Activated CD8-positive, alpha-beta T cell treated with anti-CD3 and anti-CD28 coated beads for 36 hours (primary cell): ENCODE measurements around the gene CMIP. TPM values are rescaled to one million over a fixed set of nuclear protein-coding genes. Genes with fewer than 3 reads are reported as not detected.

ENCODE experiments used
- ATAC-seq: fragments of 200-7000 bp; cut with Tn5 transposase; one replicate; pipeline ENCODE4 v1.10.0; 2021; ENCODE audit warnings: mild to moderate bottlenecking, moderate library complexity
- CTCF ChIA-PET: fragments of 350-600 bp; sonication (Branson Sonifier 250); formaldehyde crosslinking; loops from one replicate; lab custom pipeline; 2021; ENCODE audit warnings: antibody characterized with exemption; lab: Charles Lee
- POLR2A ChIA-PET: fragments of 350-600 bp; sonication (Branson Sonifier 250); formaldehyde crosslinking; loops from one replicate; lab custom pipeline; 2021; ENCODE audit warnings: antibody characterized with exemption; lab: Charles Lee
- DNase-seq: peaks from one replicate; pipeline ENCODE4 v3.0.0-alpha.2; 2020
- H3K27ac Mint-ChIP-seq: one replicate; pipeline ENCODE4 v1.8.0; 2021; ENCODE audit warnings: mild to moderate bottlenecking, mixed read lengths
- H3K27me3 Mint-ChIP-seq: one replicate; pipeline ENCODE4 v1.8.0; 2021; ENCODE audit warnings: mixed read lengths
- H3K36me3 Mint-ChIP-seq: one replicate; pipeline ENCODE4 v1.8.0; 2021; ENCODE audit warnings: low read depth, mixed read lengths
- H3K4me1 Mint-ChIP-seq: one replicate; pipeline ENCODE4 v1.8.0; 2021; ENCODE audit warnings: low read depth, mixed read lengths
- H3K4me3 Mint-ChIP-seq: one replicate; pipeline ENCODE4 v1.8.0; 2021; ENCODE audit warnings: mild to moderate bottlenecking, moderate library complexity, mixed read lengths
- H3K9me3 Mint-ChIP-seq: one replicate; pipeline ENCODE4 v1.8.0; 2021; ENCODE audit warnings: mixed read lengths
- CTCF ChIP-seq: fragments of 200-600 bp; IDR thresholded peaks from one replicate; pipeline ENCODE4 v1.8.0; 2022; ENCODE audit warnings: antibody characterized with exemption, mild to moderate bottlenecking
- intact Hi-C: fragments of 100-400 bp; cut with micrococcal nuclease; formaldehyde crosslinking; loops from one replicate; pipeline ENCODE4 v1.10.0; 2022
- total RNA-seq, 2 experiments: library from RNA; stranded (reverse); gene quantifications; one replicate each; pipeline ENCODE4 v1.2.3, GENCODE V29; 2021

The CMIP gene
- total RNA-seq, 2 experiments from 2014 or later, result 37.6 to 38.5 TPM

- H3K4me3 Mint-ChIP-seq, result no peak overlapping the region
- peaks cover 16% of the 10 kb centered on the region for H3K4me1 Mint-ChIP-seq
- ATAC-seq (no peak), DNase-seq (no peak)
- H3K9me3 Mint-ChIP-seq, result no peaks in the 10 kb centered on the region
- POLR2A ChIA-PET, result no interaction called here
- no peak for TF ChIP-seq CTCF
- H3K27me3 Mint-ChIP-seq, result no peaks in the 10 kb centered on the region
- H3K36me3 Mint-ChIP-seq, result no peaks in the 10 kb centered on the region
- intact Hi-C loops, result no loop called here
- no peak overlapping the region for H3K27ac Mint-ChIP-seq
- CTCF ChIA-PET, result interaction anchor here (0.6 to 1.7 kb wide), 4 partner anchors 8 to 817 kb away, joined by 3 to 8 read pairs (median 4); no protein-coding TSS in a partner anchor
Observed at GRCh38 chr16:81744911-81745310, 300.3 kb downstream of the CMIP start.

GRCh38 chr16:81745704-81746558, 301.3 kb downstream of the CMIP start:
- H3K9me3 Mint-ChIP-seq, result no peaks in the 10 kb centered on the region
- ATAC-seq (peak; percentile 91), DNase-seq (peak; percentile 84)
- H3K27ac Mint-ChIP-seq, result peak overlapping the region; percentile 63
- H3K4me3 Mint-ChIP-seq, result peak overlapping the region; percentile 63
- intact Hi-C loops, result no loop called here
- H3K27me3 Mint-ChIP-seq, result no peaks in the 10 kb centered on the region
- POLR2A ChIA-PET, result no interaction called here
- H3K36me3 Mint-ChIP-seq, result no peaks in the 10 kb centered on the region
- H3K4me1 Mint-ChIP-seq, result peaks cover 16% of the 10 kb centered on the region
- no peak for TF ChIP-seq CTCF
- CTCF ChIA-PET, result interaction anchor here (1.7 kb wide), 1 partner anchor 128 kb away, joined by 8 read pairs; no protein-coding TSS in a partner anchor

GRCh38 chr16:81746566-81746965, 302.0 kb downstream of the CMIP start:
- no peaks in the 10 kb centered on the region for H3K27me3 Mint-ChIP-seq
- H3K4me3 Mint-ChIP-seq, result peak overlapping the region; percentile 63
- DNase-seq (no peak), ATAC-seq (peak; percentile 11)
- H3K4me1 Mint-ChIP-seq, result peaks cover 16% of the 10 kb centered on the region
- ChIA-PET CTCF (no interaction called here), POLR2A (no interaction called here)
- intact Hi-C loops, result no loop called here
- peak overlapping the region; percentile 63 for H3K27ac Mint-ChIP-seq
- no peaks in the 10 kb centered on the region for H3K36me3 Mint-ChIP-seq
- no peaks in the 10 kb centered on the region for H3K9me3 Mint-ChIP-seq
- no peak for TF ChIP-seq CTCF

- CTCF ChIA-PET, result interaction anchor here (1.1 to 2.0 kb wide), 3 partner anchors 9 to 126 kb away, joined by 5 to 12 read pairs (median 5); no protein-coding TSS in a partner anchor
- ATAC-seq (peak; percentile 46), DNase-seq (peak; percentile 35)
- no peak for TF ChIP-seq CTCF
- H3K27ac Mint-ChIP-seq, result no peak overlapping the region
- POLR2A ChIA-PET, result no interaction called here
- H3K36me3 Mint-ChIP-seq, result no peaks in the 10 kb centered on the region
- H3K4me1 Mint-ChIP-seq, result peaks cover 16% of the 10 kb centered on the region
- intact Hi-C loops, result no loop called here
- no peak overlapping the region for H3K4me3 Mint-ChIP-seq
- no peaks in the 10 kb centered on the region for H3K27me3 Mint-ChIP-seq
- no peaks in the 10 kb centered on the region for H3K9me3 Mint-ChIP-seq
Observed at GRCh38 chr16:81748476-81749198, 304.0 kb downstream of the CMIP start.
